Endothelial cell of umbilical vein (primary cell): ENCODE results near the gene STAC2.
A peak's percentile ranks its signal among the peaks of the same experiment; 100 is the strongest.

Source experiments
- POLR2AphosphoS5 ChIP-seq: IDR thresholded peaks from 2 replicates; pipeline ENCODE4 v1.6.1; 2012; ENCODE audit warnings: low read depth, mild to moderate bottlenecking, control low read depth, low read length, moderate library complexity; ENCODE audit not compliant: insufficient read depth
- TF ChIP-seq, protein P1 (sequence below), 2 donors: IDR thresholded peaks; 1 replicate in 1 of 2; 2 replicates in 1 of 2; pipeline ENCODE4 v1.5.1; 2011; ENCODE audit warnings: low read length in 2 of 2, mild to moderate bottlenecking in 2 of 2, moderate library complexity in 2 of 2, control low read depth in 1 of 2, inconsistent platforms in 1 of 2, low read depth in 1 of 2; ENCODE audit not compliant: insufficient read depth in 1 of 2; ENCODE audit errors: extremely low read depth in 1 of 2

DNA sequence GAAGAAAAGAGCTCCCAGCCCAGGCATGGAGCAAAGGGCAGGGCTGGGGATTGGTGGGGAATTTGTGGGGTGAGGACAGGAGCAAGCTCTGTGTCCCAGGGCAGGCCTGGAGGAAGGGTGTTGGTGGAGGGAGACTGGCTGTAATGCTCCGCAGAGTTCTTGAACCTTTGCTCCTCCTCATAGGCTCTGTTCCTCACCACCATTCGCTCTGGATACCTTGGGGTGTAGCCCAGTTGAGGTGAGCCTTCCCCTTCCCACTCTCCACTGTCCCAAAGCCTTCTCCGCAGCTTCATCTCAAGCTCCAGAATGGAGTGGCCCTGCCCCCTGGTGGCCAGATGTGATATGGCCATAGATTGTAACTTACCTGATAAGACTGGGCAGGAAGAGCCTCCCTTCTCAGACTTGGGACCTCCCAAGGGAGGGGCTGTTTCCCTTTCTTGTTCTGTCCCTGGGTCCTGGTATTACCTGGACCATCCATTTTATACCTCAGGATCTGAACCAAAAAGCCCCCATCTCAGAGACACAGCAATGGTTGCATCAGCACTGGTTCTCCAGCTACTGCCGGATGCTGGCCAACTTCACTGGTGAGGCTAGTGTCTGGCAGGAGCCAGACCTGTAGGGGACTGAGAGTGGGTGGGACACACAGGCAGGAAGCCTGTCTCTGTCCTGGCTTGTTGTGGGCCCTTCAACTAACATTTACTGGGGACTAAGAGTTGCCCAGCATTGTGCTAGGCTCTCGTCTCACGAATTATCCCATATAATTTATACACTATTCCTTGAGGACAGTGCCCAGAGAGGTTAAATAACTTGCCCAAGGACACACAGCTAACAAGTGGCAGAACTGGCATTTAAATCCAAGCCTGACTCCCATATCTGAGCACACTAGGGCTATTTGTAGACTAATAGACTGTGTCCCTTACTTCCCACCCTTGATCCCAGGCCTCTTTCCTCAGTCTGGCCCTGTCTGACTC lies 19.1 kb upstream of the STAC2 start:
- TF ChIP-seq, protein P1, sequence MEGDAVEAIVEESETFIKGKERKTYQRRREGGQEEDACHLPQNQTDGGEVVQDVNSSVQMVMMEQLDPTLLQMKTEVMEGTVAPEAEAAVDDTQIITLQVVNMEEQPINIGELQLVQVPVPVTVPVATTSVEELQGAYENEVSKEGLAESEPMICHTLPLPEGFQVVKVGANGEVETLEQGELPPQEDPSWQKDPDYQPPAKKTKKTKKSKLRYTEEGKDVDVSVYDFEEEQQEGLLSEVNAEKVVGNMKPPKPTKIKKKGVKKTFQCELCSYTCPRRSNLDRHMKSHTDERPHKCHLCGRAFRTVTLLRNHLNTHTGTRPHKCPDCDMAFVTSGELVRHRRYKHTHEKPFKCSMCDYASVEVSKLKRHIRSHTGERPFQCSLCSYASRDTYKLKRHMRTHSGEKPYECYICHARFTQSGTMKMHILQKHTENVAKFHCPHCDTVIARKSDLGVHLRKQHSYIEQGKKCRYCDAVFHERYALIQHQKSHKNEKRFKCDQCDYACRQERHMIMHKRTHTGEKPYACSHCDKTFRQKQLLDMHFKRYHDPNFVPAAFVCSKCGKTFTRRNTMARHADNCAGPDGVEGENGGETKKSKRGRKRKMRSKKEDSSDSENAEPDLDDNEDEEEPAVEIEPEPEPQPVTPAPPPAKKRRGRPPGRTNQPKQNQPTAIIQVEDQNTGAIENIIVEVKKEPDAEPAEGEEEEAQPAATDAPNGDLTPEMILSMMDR (IDR thresholded peaks at IDR 0.05; ENCODE audit: extremely low read depth in 1 of 2, insufficient read depth in 1 of 2, low read depth in 1 of 2, low read length in 2 of 2): peak; percentile 84 to 92
- no peak for TF ChIP-seq POLR2AphosphoS5
